HepG2 (cell line): ENCODE data around the gene MTFR1L. TPM values are rescaled to one million over a fixed set of nuclear protein-coding genes. Genes with fewer than 3 reads are reported as not detected.
A peak's percentile ranks its signal among the peaks of the same experiment; 100 is the strongest.

Experiments used
- ATAC-seq: fragments of 200-7000 bp; cut with Tn5 transposase; 3 replicates; pipeline ENCODE4 v1.9.1; 2020; ENCODE audit warnings: mild to moderate bottlenecking, moderate library complexity
- BruUV-seq: library from RNA; stranded (reverse); fragments of 400-500 nt; replicated peaks from 2 replicates; lab custom pipeline; 2021; lab: Mats Ljungman, UMichigan
- CTCF ChIA-PET: fragments of 300-600 bp; formaldehyde crosslinking; extraction: SDS; loops from one replicate; lab custom pipeline; 2021; ENCODE audit warnings: low total read pairs, inconsistent platforms, low intra/inter-chr PET ratio; lab: Yijun Ruan, JAX
- POLR2A ChIA-PET: fragments of 350-600 bp; sonication (Branson Sonifier 250); formaldehyde crosslinking; loops from one replicate; lab custom pipeline; 2020; ENCODE audit warnings: antibody characterized with exemption, inconsistent platforms; lab: Yijun Ruan, JAX
- DNase-seq: peaks from one replicate; pipeline ENCODE4 v3.0.0-alpha.2; 2015; ENCODE audit warnings: low spot score
- FAIRE-seq: peaks from 3 replicates; lab custom pipeline; 2011; peaks lifted over from hg19 to GRCh38; lab: Jason Lieb, UNC
- H2AFZ ChIP-seq: one replicate; pipeline ENCODE4 v1.6.1; 2011; ENCODE audit warnings: low read length, inconsistent platforms
- H3K27ac ChIP-seq: fragments of 300-600 bp; 3 replicates; pipeline ENCODE4 v1.8.0; 2011; ENCODE audit warnings: mixed run types, mild to moderate bottlenecking, mixed read lengths, low read length, inconsistent platforms; ENCODE audit not compliant: insufficient read depth; ENCODE audit errors: extremely low read length
- H3K27me3 ChIP-seq, 2 experiments: fragments of 200-600 bp in 1 of 2; 2 replicates in 1 of 2; 3 replicates in 1 of 2; pipeline versions ENCODE4 v1.6.0 to v1.8.0; 2011; ENCODE audit warnings: low read length in 2 of 2, mild to moderate bottlenecking in 2 of 2, moderate library complexity in 2 of 2, inconsistent platforms in 1 of 2; ENCODE audit not compliant: insufficient read depth in 2 of 2, control insufficient read depth in 1 of 2
- H3K36me3 ChIP-seq, 2 experiments: fragments of 200-600 bp in 1 of 2; replicated peaks in 1 of 2; 2 replicates in 1 of 2; 3 replicates in 1 of 2; pipeline versions ENCODE4 v1.5.1 to v1.8.0; 2011; ENCODE audit warnings: low read length in 2 of 2, inconsistent platforms in 1 of 2; ENCODE audit not compliant: insufficient read depth in 2 of 2, control insufficient read depth in 1 of 2
- H3K4me1 ChIP-seq: 2 replicates; pipeline ENCODE4 v1.5.1; 2012; ENCODE audit warnings: low read length, inconsistent platforms; ENCODE audit not compliant: insufficient read depth
- H3K4me2 ChIP-seq: 2 replicates; pipeline ENCODE4 v1.6.0; 2011; ENCODE audit warnings: low read depth, low read length, inconsistent platforms
- H3K4me3 ChIP-seq, 3 experiments: fragments of 200-600 bp in 1 of 3; sonication (generic), shearing (Covaris generic) in 1 of 3; replicated peaks in 1 of 3; 2 replicates each; pipeline ENCODE4 v1.5.1; 2011 to 2016; ENCODE audit warnings: low read length in 3 of 3, inconsistent platforms in 2 of 3, low read depth in 2 of 3, mild to moderate bottlenecking in 2 of 3, control low read depth in 1 of 3, mixed read lengths in 1 of 3; ENCODE audit not compliant: insufficient read depth in 1 of 3
- H3K79me2 ChIP-seq: one replicate; pipeline ENCODE4 v1.6.1; 2011; ENCODE audit warnings: low read length, inconsistent platforms; ENCODE audit not compliant: insufficient read depth
- H3K9ac ChIP-seq: 2 replicates; pipeline ENCODE4 v1.6.0; 2011; ENCODE audit warnings: mild to moderate bottlenecking, low read depth, low read length, inconsistent platforms; ENCODE audit not compliant: insufficient read depth
- H3K9me3 ChIP-seq: 2 replicates; pipeline ENCODE4 v1.5.1; 2012; ENCODE audit warnings: mild to moderate bottlenecking, low read length
- H4K20me1 ChIP-seq: 2 replicates; pipeline ENCODE4 v1.6.0; 2011; ENCODE audit warnings: inconsistent platforms, mild to moderate bottlenecking, low read length, moderate library complexity; ENCODE audit not compliant: insufficient read depth
- DR1 ChIP-seq: sonication (generic); formaldehyde crosslinking; IDR thresholded peaks from 2 replicates; pipeline ENCODE4 v1.8.0; 2021; ENCODE audit warnings: mild to moderate bottlenecking, missing genetic modification reagents, inconsistent platforms
- GATAD2A ChIP-seq: IDR thresholded peaks from 2 replicates; pipeline ENCODE4 v1.6.1; 2016
- NFKBIZ ChIP-seq: IDR thresholded peaks from 2 replicates; pipeline ENCODE4 v1.6.1; 2018; ENCODE audit warnings: missing genetic modification reagents, missing compliant biosample characterization
- RBM39 ChIP-seq: fragments of 200-400 bp; formaldehyde crosslinking; IDR thresholded peaks from one replicate; pipeline ENCODE4 v1.6.1; 2018; ENCODE audit warnings: antibody characterized with exemption, mild to moderate bottlenecking, low read depth, low read length; ENCODE audit not compliant: poor library complexity, severe bottlenecking
- REPIN1 ChIP-seq: sonication (generic); formaldehyde crosslinking; IDR thresholded peaks from 2 replicates; pipeline ENCODE4 v1.8.0; 2022; ENCODE audit warnings: missing genetic modification reagents, low read depth, mild to moderate bottlenecking, borderline replicate concordance
- SPEN ChIP-seq: sonication (generic); formaldehyde crosslinking; IDR thresholded peaks from 2 replicates; pipeline ENCODE4 v1.5.1; 2020; ENCODE audit warnings: low read depth, mild to moderate bottlenecking, missing genetic modification reagents
- TCF12 ChIP-seq, 2 experiments: fragments of 450-650 bp in 1 of 2; sonication (generic) in 1 of 2; formaldehyde crosslinking in 1 of 2; IDR thresholded peaks; 2 replicates each; pipeline versions ENCODE4 v1.6.1 to v1.8.0; 2017 to 2022; ENCODE audit warnings: antibody characterized with exemption in 1 of 2, mild to moderate bottlenecking in 1 of 2, missing genetic modification reagents in 1 of 2, moderate library complexity in 1 of 2
- TCF7 ChIP-seq: sonication (generic); IDR thresholded peaks from 2 replicates; pipeline ENCODE4 v1.6.1; 2016; ENCODE audit warnings: antibody characterized with exemption, low read depth
- TFE3 ChIP-seq: IDR thresholded peaks from 2 replicates; pipeline ENCODE4 v1.6.1; 2016
- ZNF10 ChIP-seq: sonication (generic); formaldehyde crosslinking; IDR thresholded peaks from 2 replicates; pipeline ENCODE4 v1.4.0; 2020; ENCODE audit warnings: mild to moderate bottlenecking, low read depth, missing genetic modification reagents, borderline replicate concordance
- ZNF276 ChIP-seq: sonication (generic); formaldehyde crosslinking; IDR thresholded peaks from 2 replicates; pipeline ENCODE4 v1.4.0; 2020; ENCODE audit warnings: mild to moderate bottlenecking, low read depth, missing genetic modification reagents
- ZNF367 ChIP-seq: sonication (generic); formaldehyde crosslinking; IDR thresholded peaks from 2 replicates; pipeline ENCODE4 v1.4.0; 2020; ENCODE audit warnings: missing genetic modification reagents, borderline replicate concordance
- ZNF564 ChIP-seq: sonication (generic); formaldehyde crosslinking; IDR thresholded peaks from 2 replicates; pipeline ENCODE4 v1.8.1; 2023; ENCODE audit warnings: mild to moderate bottlenecking, missing genetic modification reagents
- ZNF570 ChIP-seq: sonication (generic); formaldehyde crosslinking; IDR thresholded peaks from 2 replicates; pipeline ENCODE4 v1.4.0; 2020; ENCODE audit warnings: mild to moderate bottlenecking, missing genetic modification reagents, borderline replicate concordance
- ZNF660 ChIP-seq: sonication (generic); formaldehyde crosslinking; IDR thresholded peaks from 2 replicates; pipeline ENCODE4 v1.5.1; 2020; ENCODE audit warnings: mild to moderate bottlenecking, low read depth, missing genetic modification reagents, borderline replicate concordance
- WGBS: methylation state at CpG from one replicate; pipeline ENCODE4 v1.1.6; 2017; ENCODE audit warnings: low lambda C conversion rate; 5-methylcytosine and 5-hydroxymethylcytosine counted together
- in situ Hi-C: cut with HindIII; loops from 2 replicates; pipeline ENCODE4 v1.10.0; 2017; ENCODE audit warnings: low pct_unique_long_range_greater_than_20kb; ENCODE audit not compliant: extremely low pct_ligation_motif_present
- intact Hi-C: fragments of 100-400 bp; cut with micrococcal nuclease; formaldehyde crosslinking; loops from one replicate; pipeline ENCODE4 v1.10.0; 2022; ENCODE audit not compliant: unreplicated experiment
- polyA plus RNA-seq, 8 experiments: library from polyadenylated mRNA; depleted of rRNA in 3 of 8; stranded (reverse) in 7 of 8; unstranded in 1 of 8; fragments of >200 nt; fragmentation: Illumina TruSeq in 4 of 8; extraction: Trizol in 4 of 8; gene quantifications; 2 replicates each; pipeline versions ENCODE4 v1.2.1 to v1.2.3, GENCODE V29; 2011 to 2016; ENCODE audit warnings: low read depth in 4 of 8, missing spikeins in 1 of 8, mixed read lengths in 1 of 8; ENCODE audit not compliant: insufficient read depth in 1 of 8
- total RNA-seq, 5 experiments: library from RNA; depleted of rRNA; stranded (reverse); fragments of >200 nt; fragmentation: Illumina TruSeq; extraction: Trizol; gene quantifications; 2 replicates each; pipeline ENCODE4 v1.2.3, GENCODE V29; 2016; ENCODE audit warnings: low read depth in 1 of 5

MTFR1L gene
- total and polyA plus RNA-seq, 2 of the 13 experiments (the other 11 are each of a cell fraction or from before 2014, with no cell fraction given), result 38.0 to 55.7 TPM

GRCh38 chr1:25856856-25857255, 37.1 kb downstream of the MTFR1L start (continued):
- TF ChIP-seq SPEN, result no peak
- no peak for TF ChIP-seq NFKBIZ (CRISPR knock-in tag)
- TF ChIP-seq REPIN1 (CRISPR knock-in tag), result no peak

- peak overlapping the region; percentile 97 for H3K4me2 ChIP-seq
- H3K9ac ChIP-seq, result peak overlapping the region; percentile 80
- DNase-seq (no peak), ATAC-seq (peak; percentile 13), FAIRE-seq (no peak)
- peak overlapping the region; percentile 69 for H3K27ac ChIP-seq
- WGBS, result 25% methylated on average over 6 of the region's 7 CpGs
- peaks cover 4 to 9% of the 10 kb centered on the region in 2 experiments; a peak in 4 of 5 replicates for H3K36me3 ChIP-seq
- H3K4me3 ChIP-seq, result peak overlapping the region; percentile 88 to 94 (median 93)
- H3K4me1 ChIP-seq, result peaks cover 63% of the 10 kb centered on the region
- BruUV-seq, result TSS peak; percentile 45
- intact Hi-C loops, result no loop called here
- H4K20me1 ChIP-seq, result no peaks in the 10 kb centered on the region
- peaks cover 36% of the 10 kb centered on the region for H3K79me2 ChIP-seq
- no peaks in the 10 kb centered on the region for H3K9me3 ChIP-seq
- in situ Hi-C loops, result no loop called here
- CTCF ChIA-PET, result no interaction called here
- H3K27me3 ChIP-seq, result no peaks in the 10 kb centered on the region; a peak in 1 of 5 replicates
- H2AFZ ChIP-seq, result peak overlapping the region; percentile 87
- POLR2A ChIA-PET, result no interaction called here
- TF ChIP-seq DR1 (CRISPR knock-in tag) (no peak), RBM39 (no peak), ZNF276 (CRISPR knock-in tag) (no peak), TFE3 (0 out of 2 replicates have a peak, but pooled peaks have one; percentile 1), ZNF367 (CRISPR knock-in tag) (no peak), GATAD2A (CRISPR knock-in tag) (no peak), TCF7 (no peak), ZNF564 (CRISPR knock-in tag) (no peak), ZNF660 (CRISPR knock-in tag) (no peak), TCF12 (IDR thresholded peaks at IDR 0.05) (no peak), TCF12 (CRISPR knock-in tag; IDR thresholded peaks at IDR 0.05) (no peak), ZNF570 (CRISPR knock-in tag) (no peak), ZNF10 (CRISPR knock-in tag) (no peak)
Measured at GRCh38 chr1:25858494-25858893, 38.7 kb downstream of the MTFR1L start.
